HEK293T (cell line): ENCODE data around the gene KLHDC7B.

Experiments
- ARNT ChIP-seq: fragments of 450-650 bp; IDR thresholded peaks from 2 replicates; pipeline ENCODE4 v1.6.1; 2017; ENCODE audit warnings: mild to moderate bottlenecking
- ELF4 ChIP-seq: fragments of 450-650 bp; IDR thresholded peaks from 2 replicates; pipeline ENCODE4 v1.6.1; 2017; ENCODE audit warnings: antibody characterized with exemption
- FOXA1 ChIP-seq: fragments of 450-650 bp; IDR thresholded peaks from 2 replicates; pipeline ENCODE4 v1.6.1; 2016; ENCODE audit warnings: mild to moderate bottlenecking
- NFRKB ChIP-seq: fragments of 450-650 bp; IDR thresholded peaks from 2 replicates; pipeline ENCODE4 v1.6.1; 2016; ENCODE audit warnings: mild to moderate bottlenecking, moderate library complexity
- SP1 ChIP-seq: fragments of 450-650 bp; IDR thresholded peaks from 2 replicates; pipeline ENCODE4 v1.6.1; 2017
- ZNF384 ChIP-seq: fragments of 450-650 bp; IDR thresholded peaks from 2 replicates; pipeline ENCODE4 v1.6.1; 2016

- TF ChIP-seq ARNT (no peak), ELF4 (no peak), NFRKB (no peak), FOXA1 (no peak), SP1 (no peak), ZNF384 (no peak)
Observed at GRCh38 chr22:50585781-50586180, 40.1 kb downstream of the KLHDC7B start.
